Globus pallidus (tissue), 1 donor: Measurements from ENCODE around the gene PPBP.

Experiments used
- DNase-seq: peaks from one replicate; pipeline ENCODE4 v3.0.0-alpha.2; 2015; ENCODE audit warnings: low spot score

The PPBP gene

GRCh38 chr4:73948291-73948690, 39.7 kb downstream of the PPBP start:
- DNase-seq = no peak

GRCh38 chr4:73947239-73947985, 40.6 kb downstream of the PPBP start:
- no peak for DNase-seq

- no peak for DNase-seq
Measured at GRCh38 chr4:73945674-73946449, 42.1 kb downstream of the PPBP start.

- no peak for DNase-seq
Measured at GRCh38 chr4:73945140-73945539, 42.9 kb downstream of the PPBP start.

GRCh38 chr4:73944061-73944875, 43.7 kb downstream of the PPBP start:
- no peak for DNase-seq

- no peak for DNase-seq
Measured at GRCh38 chr4:73943555-73943954, 44.4 kb downstream of the PPBP start.

- DNase-seq = no peak
Measured at GRCh38 chr4:73936969-73937368, 51.0 kb downstream of the PPBP start.
